HG02678 (cell line): Measurements from ENCODE around the gene PNLIPRP1.

Experiments
- ATAC-seq: cut with Tn5 transposase; IDR thresholded peaks from one replicate; pipeline ENCODE4 v1.9.1; 2021; ENCODE audit warnings: mild to moderate bottlenecking, moderate library complexity; ENCODE audit not compliant: unreplicated experiment

The PNLIPRP1 gene

DNA sequence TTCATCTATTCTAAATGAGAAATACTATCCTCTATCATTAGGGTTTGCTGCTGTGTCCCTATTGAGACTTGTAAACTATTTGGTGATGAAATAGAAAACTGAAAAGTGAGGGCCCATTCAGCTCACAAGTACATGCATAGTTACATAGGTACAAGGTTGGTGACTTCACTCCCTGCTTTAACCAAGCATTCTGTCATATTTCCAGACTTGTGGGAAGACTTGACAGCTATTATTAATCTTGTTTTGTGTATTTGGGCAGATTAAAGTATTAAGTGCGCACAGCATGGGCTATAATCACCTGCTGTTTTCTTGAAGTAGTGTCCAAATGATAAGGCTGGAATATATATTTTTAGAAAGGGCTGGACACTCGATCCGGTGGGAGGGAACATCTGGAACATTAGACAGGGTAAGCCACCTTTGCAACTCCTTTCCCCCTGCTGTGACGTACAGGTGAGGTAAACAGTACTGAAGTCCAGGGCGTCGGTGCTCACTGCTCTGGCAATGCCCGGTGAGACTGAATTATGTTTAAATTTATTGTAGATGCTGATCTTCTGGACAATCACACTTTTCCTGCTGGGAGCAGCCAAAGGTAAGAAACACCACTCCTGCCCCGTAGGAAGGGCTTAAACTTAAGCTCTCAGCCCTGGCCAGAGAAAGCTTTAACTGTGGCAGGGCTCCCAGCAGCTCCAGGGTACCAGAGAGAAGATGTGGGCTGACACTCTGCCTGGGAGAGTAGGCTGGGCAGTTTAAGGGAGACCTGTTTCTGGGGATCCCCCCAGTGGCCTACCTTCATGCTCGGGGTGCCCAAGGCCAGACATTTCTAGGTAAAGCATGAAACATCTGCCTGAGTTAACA lies at the start of gene PNLIPRP1:
PNLIPRP1 (plus strand) TSS at position 370 of the 855 bp plus-strand sequence; CDS start at position 541, 171 bp downstream.
- no peak for ATAC-seq

DNA sequence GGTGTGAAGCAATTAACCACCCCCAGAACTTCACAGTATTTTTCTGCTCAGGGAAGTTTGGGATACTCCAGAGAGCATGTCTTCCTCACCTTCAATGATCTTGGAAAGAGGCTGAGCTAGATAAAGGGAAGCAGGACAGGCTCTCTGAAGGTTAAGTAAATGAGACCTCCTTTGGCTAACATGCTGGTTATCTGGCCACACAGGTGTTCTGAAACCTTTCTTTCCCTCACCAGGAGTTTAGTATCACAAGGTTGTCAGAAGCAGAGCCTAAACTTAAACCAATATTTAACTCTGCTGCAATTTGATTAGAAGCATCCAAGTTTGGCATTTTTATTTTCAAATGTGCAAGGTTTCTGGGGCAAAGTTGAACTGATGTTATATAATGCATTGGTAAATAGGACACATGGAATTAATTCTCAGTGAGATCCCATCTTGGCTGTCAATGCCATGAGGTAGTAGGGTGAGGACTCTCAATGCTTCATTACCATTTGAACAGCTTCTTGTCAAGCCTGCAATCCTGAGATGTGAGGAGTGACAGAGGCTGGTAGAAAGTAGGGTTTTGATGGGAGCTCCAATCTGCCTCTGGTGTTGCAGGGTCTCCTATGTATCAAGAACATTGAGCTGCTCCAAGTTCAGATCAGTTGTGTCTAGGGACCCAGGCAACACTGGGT lies 48.6 kb upstream of the PNLIPRP1 start:
- no peak for ATAC-seq

DNA sequence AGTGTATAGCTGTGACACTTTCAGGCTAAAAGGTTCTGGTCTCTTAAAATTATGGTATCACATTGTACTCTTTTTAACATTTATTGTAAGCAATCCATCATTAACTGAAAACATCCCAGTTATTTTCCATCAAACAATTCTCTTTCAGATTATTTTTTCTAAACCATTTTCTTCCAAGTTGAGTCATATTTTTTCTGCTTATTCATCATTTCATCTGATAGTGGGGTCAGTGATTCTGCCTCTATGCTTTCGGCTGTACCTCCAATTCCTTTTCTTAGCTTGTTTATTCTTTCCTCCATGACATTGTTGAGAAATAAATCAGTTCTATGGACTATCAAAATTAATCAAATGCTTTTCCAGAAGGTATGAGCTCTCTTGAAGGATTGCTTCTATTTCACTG lies 45.6 kb upstream of the PNLIPRP1 start:
- no peak for ATAC-seq

DNA sequence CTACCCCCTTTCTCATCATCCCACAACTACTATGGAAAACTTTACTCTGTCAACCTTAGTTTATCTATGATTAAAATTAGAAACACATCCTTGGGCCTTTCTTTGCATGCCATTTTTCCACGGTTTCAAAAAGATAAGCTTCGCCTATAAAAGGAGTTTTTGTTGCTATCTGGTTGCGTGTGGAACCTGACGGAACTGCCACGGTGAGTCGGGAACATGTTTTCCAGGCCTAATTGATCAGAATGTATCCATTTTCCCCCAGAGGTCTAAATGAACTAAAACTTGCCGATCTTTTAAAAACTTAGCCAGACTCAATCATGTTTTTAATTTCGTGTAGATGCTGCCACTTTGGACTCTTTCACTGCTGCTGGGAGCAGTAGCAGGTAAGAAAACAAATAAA lies 45.0 kb upstream of the PNLIPRP1 start, which contains the start of gene PNLIP:
PNLIP (plus strand) TSS at position 176 of the 400 bp plus-strand sequence; CDS start at position 338, 162 bp downstream.
- ATAC-seq: no peak

DNA sequence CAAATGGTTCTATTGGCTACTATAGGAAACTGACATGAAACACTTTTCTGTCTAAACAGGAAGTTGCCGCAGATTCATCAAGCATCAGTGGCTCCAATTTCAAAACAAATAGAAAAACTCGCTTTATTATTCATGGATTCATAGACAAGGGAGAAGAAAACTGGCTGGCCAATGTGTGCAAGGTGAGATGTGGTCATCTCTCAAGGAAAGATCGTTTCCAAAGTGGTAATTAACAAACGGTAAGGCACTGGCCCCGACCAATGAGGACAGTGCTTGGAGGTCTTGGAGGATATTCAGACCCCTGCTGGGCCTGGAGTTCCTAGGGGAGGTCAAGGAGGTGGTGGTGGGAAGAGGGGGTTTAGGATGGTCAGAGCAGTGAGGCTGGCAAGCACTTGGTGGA lies 42.5 kb upstream of the PNLIPRP1 start:
- no peak for ATAC-seq

DNA sequence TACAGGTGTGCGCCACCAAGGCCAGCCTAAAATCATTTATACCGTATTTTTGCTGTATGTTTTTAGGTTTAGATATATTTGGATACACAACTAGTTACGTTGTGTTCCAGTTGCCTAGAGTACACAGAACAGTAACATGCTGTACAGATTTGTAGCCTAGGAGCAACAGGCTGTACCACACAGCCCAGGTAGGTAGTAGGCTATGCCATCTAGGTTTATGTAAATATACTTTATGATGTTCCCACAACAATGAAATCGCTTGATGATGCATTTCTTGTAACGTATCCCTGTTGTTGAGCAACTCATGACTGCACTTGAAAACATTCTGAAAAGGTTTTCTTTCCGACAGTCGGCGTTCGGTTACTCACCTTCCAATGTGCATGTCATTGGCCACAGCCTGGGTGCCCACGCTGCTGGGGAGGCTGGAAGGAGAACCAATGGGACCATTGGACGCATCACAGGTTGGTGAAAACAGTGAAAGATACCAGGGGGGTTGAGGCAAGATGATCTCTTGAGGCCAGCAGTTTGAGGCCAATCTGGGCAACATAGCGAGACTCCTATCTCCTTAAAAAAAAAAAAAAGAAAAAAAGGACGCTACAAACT lies 37.3 kb upstream of the PNLIPRP1 start:
- no peak for ATAC-seq

DNA sequence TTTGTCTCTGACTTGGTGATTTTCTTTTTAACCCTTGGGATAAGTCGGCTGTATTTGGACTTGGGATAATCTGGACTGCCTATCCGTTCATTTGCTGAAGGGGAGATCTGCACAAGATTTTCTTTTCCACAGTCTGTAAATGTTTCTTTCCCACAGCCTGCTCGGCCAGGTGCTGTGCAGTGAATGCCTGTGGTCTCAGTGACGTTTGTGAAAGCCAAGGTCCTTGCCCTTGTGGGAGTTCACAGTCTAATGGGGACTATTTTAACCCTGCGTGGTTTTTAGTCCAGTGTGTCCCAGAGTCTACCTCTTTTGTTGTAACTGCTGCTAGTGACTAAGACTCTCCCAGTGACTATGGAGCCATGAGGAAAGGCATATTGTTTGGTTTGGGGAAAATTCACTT lies 36.1 kb upstream of the PNLIPRP1 start:
- no peak for ATAC-seq

DNA sequence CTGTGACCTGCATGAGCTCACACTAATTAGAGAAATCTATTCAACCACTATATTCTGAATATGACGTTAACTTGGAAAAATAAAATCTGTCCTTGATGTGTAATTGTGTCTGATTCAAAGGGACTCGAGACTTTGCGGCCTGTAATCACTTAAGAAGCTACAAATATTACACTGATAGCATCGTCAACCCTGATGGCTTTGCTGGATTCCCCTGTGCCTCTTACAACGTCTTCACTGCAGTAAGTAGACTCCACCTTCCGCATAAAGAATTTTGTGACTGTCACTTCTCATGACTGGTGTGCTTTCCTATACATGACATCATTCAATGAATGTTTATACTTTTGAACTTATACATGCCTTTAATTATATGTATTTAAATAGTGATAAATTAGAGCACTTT lies 34.9 kb upstream of the PNLIPRP1 start:
- ATAC-seq: no peak

DNA sequence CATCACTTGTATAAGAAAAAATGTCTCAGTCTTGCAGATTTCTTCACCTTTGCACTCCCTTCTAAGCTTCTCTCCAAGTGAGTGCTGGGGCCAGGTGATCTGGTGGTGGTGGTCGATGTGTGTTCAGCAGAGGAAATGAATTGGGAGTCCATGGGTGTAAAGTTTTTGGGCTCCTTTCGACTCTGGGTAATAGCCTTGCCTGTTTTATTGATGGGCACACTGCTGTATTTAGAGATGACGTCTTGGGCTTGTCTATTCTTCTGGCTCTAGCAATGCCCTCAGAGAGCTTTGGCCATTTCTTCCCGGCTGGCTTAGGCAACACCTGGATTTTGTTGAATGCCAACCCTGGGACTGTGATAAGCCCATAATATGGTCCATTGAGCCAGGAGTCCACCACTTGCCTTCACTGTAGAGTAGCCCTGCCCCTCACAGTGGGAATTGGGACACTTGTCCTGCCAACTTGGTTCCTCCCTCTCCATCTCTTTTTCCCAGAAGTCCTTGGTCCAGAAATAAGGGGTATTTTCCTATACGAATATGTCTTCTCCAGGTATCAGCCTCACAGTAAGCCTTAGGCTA lies 33.4 kb upstream of the PNLIPRP1 start:
- no peak for ATAC-seq

DNA sequence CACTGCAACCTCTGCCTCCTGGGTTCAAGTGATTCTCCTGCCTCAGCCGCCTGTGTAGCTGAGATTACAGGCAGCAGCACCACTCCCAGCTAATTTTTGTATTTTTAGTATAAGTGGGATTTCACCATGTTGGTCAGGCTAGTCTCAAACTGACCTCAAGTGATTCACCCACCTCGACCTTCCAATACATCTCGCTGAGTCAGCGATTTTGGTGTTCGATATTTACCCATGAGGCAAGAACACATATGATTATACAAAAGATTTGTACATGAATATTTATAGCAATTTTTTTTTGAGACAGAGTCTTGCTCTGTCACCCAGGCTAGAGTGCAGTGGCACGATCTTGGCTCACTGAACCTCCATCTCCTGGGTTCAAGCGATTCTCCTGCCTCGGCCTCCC lies 25.2 kb upstream of the PNLIPRP1 start:
- ATAC-seq: no peak

DNA sequence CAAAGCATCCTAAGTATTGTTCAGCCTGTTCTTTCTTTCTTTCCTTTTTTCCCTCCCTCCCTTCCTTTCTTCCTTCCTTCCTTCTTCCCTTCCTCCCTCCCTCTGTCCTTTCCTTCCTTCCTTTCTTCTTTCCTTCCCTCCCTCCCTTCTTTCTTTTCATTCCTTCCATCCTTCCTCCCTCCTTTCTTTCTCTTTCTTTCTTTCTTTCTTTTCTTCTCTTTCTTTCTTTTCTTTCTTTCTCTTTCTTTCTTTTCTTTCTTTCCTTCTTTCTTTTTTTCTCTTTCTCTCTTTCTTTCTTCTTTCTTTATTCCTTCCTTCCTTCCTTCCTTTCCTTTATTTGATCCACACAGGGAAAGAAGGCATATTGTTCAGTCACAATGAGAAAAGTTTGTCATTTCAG lies 23.8 kb upstream of the PNLIPRP1 start:
- no peak for ATAC-seq

DNA sequence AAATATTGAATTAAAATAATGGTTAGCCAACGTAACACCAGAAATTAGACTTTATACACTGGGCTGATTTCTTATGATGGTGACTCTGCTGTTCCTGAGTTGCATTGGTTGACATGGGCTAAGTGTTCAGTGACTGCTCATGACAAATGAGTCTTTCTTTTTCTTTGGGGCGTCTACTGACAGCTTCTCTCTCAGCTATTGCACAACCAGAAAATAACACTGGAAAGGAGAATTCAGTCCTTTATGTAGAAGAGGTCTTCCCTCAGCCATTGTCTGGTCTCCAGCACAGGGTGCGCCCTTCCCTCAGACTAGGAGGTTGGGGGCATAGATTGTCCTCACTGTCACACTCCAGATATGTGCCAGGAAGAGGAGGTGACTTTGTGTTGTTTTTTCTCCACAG lies 23.4 kb upstream of the PNLIPRP1 start:
- ATAC-seq: no peak

DNA sequence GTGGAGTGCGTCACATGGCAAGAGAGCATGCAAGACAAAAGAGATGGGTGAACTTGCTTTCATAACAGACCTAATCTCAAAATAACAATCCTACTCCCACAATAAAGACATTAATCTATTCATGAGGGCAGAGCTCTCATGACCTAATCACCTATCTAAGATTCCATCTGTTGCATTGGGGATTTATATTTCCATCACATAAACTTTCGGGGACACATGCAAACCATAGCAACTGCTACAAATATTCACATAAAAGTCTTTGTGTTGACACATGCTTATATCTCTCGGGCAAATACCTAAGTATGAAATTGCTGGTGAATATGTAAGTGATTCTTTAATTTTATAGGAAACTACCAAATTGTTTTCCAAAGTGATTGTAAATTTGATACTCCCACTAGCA lies 16.0 kb upstream of the PNLIPRP1 start:
- no peak for ATAC-seq

DNA sequence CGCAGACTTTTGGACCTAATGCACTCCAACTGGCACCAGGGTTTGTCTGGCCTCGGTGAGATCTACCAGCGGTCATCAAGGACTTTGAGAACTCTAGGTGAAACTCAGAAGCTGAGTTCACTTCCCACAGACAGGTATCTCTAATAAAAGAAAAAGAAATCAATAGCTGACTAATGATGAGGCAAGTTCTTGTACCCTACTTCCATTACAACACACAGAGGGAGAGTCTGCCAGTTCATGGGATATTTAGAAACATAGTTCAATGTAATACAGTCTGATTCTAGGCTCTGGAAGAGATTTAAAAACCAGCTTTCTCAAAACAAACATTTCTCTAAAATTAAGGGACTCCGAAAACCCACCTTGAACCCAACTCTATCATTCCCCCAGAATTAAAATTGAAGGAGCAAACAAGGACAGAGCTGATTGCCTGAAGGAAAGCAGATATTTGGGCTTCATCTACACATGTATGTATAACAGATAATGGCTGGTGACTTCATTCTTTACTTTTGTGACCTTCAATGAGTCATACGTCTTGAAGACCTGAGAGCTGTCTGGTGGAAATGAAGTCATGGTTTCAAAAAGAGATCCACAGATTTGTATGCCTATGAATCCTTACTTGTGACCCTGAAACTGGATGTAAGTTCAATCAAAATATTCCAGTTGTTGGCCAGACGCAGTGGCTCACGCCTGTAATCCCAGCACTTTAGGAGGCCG lies 2.7 kb upstream of the PNLIPRP1 start:
- ATAC-seq: no peak

DNA sequence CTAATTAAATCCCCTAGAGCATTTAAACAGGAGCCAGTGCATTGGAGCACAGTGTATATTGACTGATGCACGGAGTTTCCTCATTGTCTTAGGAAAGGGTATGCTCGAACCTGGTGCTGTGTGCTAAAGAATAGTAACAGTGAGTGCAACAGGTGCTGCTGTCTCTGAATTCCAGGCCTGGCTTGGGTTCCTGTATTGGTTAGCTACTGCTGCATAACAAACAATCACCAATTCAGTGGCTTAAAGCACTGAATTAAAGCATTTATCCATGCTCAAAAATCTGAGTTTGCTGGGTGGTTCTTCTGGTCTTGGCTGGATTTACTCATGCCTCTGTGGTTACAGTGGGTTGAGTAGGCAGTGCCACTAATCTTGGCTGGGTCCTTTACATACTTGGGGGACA lies 1.8 kb upstream of the PNLIPRP1 start:
- ATAC-seq: no peak

DNA sequence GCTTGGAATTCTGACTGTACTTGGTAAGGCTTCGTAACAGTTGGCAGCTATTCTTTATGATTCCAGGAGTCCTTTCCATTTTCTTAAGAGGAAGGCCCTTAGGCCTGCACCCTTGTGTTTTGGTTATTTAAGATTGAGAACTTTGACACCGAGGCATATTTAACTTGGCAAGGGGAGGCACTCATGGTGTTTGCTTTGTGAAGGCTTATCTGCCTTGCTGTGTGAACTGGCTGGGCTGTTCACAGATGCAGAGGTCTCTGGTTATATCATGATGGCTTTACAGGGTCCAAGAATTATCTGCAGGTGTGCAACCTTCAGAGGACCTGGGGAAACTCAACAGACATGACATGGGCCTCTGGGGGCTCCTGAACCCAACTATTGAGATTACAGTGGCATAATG lies 833 bp upstream of the PNLIPRP1 start:
- ATAC-seq: no peak

DNA sequence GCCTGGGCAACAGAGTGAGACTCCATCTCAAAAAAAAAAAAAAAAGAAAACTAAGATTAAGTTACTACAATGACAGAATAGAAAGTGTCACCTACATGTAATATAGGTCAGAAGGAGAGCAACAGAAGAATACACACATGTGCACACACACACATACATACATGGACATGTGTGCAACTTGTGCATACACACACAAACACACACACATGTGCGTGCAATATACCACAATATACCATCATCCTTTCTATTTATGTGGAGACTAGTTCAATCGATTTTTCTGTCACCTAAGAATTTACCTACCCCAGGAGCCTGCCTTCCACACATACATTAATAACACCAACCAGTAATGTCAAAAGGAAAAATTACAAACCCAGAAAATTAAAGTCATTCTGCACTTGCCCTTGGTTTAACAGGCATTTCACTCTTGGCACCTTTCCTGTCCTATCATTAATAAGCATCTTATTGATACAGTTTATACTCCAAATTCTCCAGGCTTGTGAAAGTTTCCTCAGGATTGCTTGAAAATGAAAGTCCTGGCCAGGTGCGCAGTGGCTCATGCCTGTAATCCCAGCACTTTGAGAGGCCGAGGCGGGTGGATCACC lies 2.5 kb downstream of the PNLIPRP1 start:
- no peak for ATAC-seq

DNA sequence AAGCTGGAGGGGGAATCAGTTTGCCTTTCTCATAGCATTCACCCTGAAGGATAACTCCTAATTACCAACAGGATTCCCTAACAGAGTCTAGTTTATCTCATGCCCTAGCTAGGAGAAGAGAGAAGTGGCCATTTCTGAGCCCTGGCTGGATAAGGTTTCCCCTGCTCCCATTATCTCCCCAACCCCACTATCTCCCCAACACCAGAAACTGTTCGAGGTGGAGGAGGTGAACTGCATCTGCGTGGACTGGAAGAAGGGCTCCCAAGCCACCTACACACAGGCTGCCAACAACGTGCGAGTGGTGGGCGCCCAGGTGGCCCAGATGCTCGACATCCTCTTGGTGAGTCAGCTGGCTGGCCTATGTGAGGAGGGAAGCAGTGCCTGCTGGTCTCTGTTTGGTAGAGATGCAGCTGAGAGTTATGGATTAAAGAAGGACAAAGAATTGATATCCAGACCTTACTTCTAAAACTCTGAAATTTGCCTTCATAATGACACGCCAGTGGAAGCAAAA lies 3.8 kb downstream of the PNLIPRP1 start:
- no peak for ATAC-seq

DNA sequence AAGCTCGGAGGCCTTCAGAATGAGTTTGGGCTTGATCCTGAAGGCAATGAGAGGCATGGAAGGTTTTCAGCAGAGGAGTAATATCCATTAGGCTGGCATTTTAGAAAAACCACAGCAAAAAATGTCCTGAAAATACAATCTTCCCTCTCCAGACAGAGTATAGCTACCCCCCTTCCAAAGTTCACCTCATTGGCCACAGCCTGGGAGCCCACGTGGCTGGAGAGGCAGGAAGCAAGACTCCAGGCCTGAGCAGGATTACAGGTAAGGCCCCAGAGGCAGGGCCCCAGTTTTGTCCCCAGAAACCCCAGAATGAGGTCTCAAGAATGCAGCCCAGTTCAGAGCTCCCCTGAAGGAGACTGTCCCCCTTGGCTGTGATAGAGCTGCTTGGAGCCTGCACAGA lies 5.3 kb downstream of the PNLIPRP1 start:
- ATAC-seq: no peak

DNA sequence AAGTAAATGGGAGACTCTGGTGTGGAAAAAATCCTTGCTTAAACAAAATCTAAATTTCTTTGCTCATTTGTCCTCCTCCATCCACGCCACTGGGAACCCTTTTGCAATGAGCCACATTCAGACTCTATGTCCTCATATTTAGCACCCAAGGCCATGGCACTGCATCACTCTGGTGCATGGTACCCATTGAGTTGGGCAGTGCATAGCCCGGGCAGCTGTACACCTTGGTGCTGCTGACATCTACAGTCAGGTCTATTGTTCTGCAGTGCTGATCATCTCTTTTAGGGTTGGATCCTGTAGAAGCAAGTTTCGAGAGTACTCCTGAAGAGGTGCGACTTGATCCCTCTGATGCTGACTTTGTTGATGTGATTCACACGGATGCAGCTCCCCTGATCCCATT lies 6.8 kb downstream of the PNLIPRP1 start:
- no peak for ATAC-seq
